ENCODE measurements around the gene TEKT3.

GRCh38 chr17:15346066-15346595, 4.7 kb upstream of the TEKT3 start:
- no peak for TF ChIP-seq EGR1 (IDR thresholded peaks at IDR 0.05)
- no peak for TF ChIP-seq ZBTB7A (IDR thresholded peaks at IDR 0.05; ENCODE audit: low read depth)
- no peak for TF ChIP-seq CREB1 (IDR thresholded peaks at IDR 0.05; ENCODE audit: low read depth)
- TF ChIP-seq RAD21 (IDR thresholded peaks at IDR 0.05; ENCODE audit: low read depth), result no peak
- no peak for TF ChIP-seq TCF12 (IDR thresholded peaks at IDR 0.05; ENCODE audit: low read depth)
- TF ChIP-seq EP300 (IDR thresholded peaks at IDR 0.05; ENCODE audit: borderline replicate concordance), result no peak
- no peak for TF ChIP-seq REST (IDR thresholded peaks at IDR 0.05; ENCODE audit: low read depth)
- no peak for TF ChIP-seq TEAD4 (IDR thresholded peaks at IDR 0.05)
- TF ChIP-seq, protein P1, sequence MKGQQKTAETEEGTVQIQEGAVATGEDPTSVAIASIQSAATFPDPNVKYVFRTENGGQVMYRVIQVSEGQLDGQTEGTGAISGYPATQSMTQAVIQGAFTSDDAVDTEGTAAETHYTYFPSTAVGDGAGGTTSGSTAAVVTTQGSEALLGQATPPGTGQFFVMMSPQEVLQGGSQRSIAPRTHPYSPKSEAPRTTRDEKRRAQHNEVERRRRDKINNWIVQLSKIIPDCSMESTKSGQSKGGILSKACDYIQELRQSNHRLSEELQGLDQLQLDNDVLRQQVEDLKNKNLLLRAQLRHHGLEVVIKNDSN (IDR thresholded peaks at IDR 0.05), result no peak

Measured in Ishikawa (cell line).